HG03139 (cell line): ENCODE results near the gene RCE1.

Source experiments
- ATAC-seq: cut with Tn5 transposase; IDR thresholded peaks from one replicate; pipeline ENCODE4 v1.9.1; 2021; ENCODE audit not compliant: unreplicated experiment

RCE1 gene

GRCh38 chr11:66884443-66884842 lies 41.2 kb downstream of the RCE1 start:
- ATAC-seq = no peak

GRCh38 chr11:66885469-66885868 lies 42.2 kb downstream of the RCE1 start:
- no peak for ATAC-seq

- ATAC-seq = no peak
Observed at GRCh38 chr11:66885950-66886440, 42.8 kb downstream of the RCE1 start.

- no peak for ATAC-seq
Observed at GRCh38 chr11:66886671-66887221, 43.5 kb downstream of the RCE1 start.

- no peak for ATAC-seq
Observed at GRCh38 chr11:66887526-66887925, 44.3 kb downstream of the RCE1 start.

- ATAC-seq = no peak
Observed at GRCh38 chr11:66888282-66888681, 45.0 kb downstream of the RCE1 start.

- no peak for ATAC-seq
Observed at GRCh38 chr11:66889960-66890359, 46.7 kb downstream of the RCE1 start.

GRCh38 chr11:66891851-66892660 lies 48.8 kb downstream of the RCE1 start:
- peak; percentile 83 for ATAC-seq

GRCh38 chr11:66892911-66893310 lies 49.7 kb downstream of the RCE1 start:
- no peak for ATAC-seq

GRCh38 chr11:66894141-66894540 lies 50.9 kb downstream of the RCE1 start:
- ATAC-seq = no peak
